ENCODE results near the gene PRPF19. TPM values are rescaled to one million over a fixed set of nuclear protein-coding genes. Genes with fewer than 3 reads are reported as not detected.
A peak's percentile ranks its signal among the peaks of the same experiment; 100 is the strongest.

Gene PRPF19
- 101 TPM for polyA plus RNA-seq (2013, experiment 1 of 2; ENCODE audit: insufficient read length)
- 99.5 TPM for polyA plus RNA-seq (2013, experiment 2 of 2; ENCODE audit: insufficient read length)

DNA sequence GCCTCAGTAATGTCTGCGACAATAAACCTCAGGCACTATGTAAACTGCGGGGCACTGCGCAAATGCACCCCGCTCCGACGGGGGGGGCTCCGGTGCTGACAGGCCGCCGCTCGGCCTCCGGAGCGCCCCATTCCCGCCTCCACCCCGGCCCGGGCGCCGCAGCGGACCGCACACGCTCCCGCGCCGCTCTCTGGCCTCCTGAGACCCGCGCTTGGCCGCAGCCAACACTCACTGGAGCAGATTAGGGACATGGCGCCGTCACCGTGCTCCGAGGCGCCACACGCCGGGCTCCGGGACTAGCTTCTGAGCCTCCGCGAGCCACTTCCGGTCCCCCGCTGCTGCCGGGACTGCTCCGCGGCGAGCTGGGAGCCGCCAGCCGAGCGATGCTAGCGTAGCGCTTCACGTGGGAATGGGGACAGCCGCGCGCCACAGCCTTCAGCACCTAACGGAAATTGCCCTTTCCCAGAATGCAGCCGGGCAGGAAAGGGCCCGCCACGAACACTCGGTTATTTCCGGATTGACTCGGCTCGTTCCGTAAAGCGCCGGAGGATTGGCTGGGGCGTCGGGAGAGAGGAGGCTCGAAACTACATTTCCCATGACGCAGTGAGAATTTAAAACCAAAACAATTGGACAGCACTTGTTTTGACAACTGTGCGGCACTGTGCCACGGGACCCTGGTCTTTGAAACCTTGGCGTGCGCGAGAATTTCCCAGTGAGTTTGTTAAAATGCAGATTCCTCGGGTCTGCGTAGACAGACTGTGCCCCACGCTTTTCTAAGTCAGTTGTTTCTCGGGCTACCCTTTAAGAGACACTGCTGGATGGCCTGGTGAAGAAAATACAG lies at the start of gene PRPF19:
Gene PRPF19, minus strand, starts transcription at position 454 of the 841 bp plus-strand sequence. Its CDS starts 203 bp downstream, at position 251.
- peak; percentile 94 for DNase-seq

- DNase-seq = no peak
Measured at GRCh38 chr11:60955571-60955970, 49.2 kb upstream of the PRPF19 start.

GRCh38 chr11:60954421-60954820 lies 48.0 kb upstream of the PRPF19 start:
- no peak for DNase-seq

DNA sequence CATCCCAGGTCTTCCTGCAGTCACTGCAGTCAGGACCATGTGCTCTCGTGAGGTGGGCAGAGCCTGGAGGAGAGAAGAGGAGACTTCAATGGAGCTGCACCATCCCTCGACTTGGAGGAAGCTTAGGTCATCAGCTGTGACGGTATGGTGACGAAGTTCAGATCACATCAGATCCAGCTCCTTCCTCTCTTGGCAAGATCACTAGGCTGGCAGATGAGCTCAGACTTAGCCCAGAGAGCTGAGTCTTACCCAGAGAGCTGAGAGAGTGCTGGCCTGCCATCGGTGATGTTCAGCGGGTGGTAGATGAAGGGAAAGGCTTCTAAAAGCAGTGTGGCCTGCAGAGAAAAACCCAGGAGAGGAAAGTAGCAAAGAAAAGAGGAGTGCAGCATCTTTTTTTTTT lies 47.4 kb upstream of the PRPF19 start:
- DNase-seq = peak; percentile 28

GRCh38 chr11:60952742-60953170 lies 46.4 kb upstream of the PRPF19 start:
- DNase-seq = no peak

GRCh38 chr11:60951904-60952741 lies 45.7 kb upstream of the PRPF19 start, which contains the start of gene SLC15A3:
Gene SLC15A3, minus strand, starts transcription at chr11:60952176. Its CDS starts 625 bp downstream, at chr11:60951551.
- DNase-seq = peak; percentile 33

- DNase-seq = no peak
Measured at GRCh38 chr11:60951606-60951903, 45.2 kb upstream of the PRPF19 start.

- no peak for DNase-seq
Measured at GRCh38 chr11:60950933-60951605, 44.7 kb upstream of the PRPF19 start.

GRCh38 chr11:60950024-60950423 lies 43.6 kb upstream of the PRPF19 start:
- no peak for DNase-seq

- no peak for DNase-seq
Measured at GRCh38 chr11:60948250-60948649, 41.9 kb upstream of the PRPF19 start.

DNA sequence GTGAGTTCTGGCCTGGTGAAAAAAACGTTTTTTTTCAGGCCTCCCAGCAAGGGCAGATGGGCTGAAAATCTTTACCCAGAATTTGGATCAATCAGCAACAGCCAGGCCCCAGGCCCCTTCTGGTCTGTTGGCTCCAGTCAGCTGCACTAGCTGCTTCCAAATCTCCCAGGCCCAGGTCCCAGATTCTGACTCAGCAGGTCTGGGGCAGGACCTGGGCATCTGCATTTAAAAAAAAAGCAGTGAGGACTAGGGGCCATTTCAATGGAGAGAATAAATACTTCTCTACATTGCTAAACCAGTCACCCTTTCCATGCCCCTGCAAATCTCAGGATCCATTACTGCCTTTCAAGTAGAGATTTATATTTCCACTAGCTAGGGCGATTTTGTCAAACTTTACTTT lies 41.3 kb upstream of the PRPF19 start:
- DNase-seq = no peak

- DNase-seq = no peak
Measured at GRCh38 chr11:60946601-60947264, 40.3 kb upstream of the PRPF19 start.

- DNase-seq = no peak
Measured at GRCh38 chr11:60945295-60945667, 38.9 kb upstream of the PRPF19 start.

- DNase-seq = no peak
Measured at GRCh38 chr11:60944490-60945294, 38.3 kb upstream of the PRPF19 start.

DNA sequence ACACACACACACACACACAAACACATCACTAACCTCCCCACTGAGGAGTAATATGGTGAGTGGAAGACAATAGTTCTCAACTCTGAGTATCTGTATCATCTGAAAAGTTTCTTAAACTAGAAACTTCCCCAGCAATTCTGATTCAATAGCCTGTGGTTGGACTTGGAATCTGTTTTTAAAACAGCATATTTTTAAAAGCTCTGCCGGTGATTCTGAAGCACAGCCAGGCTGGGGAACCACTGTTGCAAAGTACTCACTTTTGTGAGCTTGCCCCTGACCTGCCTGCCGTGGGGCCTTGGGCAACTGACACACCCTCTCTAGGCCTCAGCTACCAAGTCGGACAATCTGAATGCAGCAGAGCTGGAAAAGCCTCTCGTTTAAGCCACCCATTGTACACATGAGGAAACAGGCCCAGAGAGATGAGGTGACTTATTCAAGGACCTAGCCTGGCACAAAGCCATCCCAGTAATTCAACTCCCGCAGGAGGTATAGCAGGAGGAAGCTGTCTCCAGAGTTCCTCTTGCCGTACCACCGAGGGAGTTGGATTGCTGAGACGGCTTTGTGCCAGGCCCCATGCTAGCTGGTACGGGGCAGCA lies 36.7 kb upstream of the PRPF19 start:
- DNase-seq = no peak

GRCh38 chr11:60942219-60942618 lies 35.8 kb upstream of the PRPF19 start:
- no peak for DNase-seq

DNA sequence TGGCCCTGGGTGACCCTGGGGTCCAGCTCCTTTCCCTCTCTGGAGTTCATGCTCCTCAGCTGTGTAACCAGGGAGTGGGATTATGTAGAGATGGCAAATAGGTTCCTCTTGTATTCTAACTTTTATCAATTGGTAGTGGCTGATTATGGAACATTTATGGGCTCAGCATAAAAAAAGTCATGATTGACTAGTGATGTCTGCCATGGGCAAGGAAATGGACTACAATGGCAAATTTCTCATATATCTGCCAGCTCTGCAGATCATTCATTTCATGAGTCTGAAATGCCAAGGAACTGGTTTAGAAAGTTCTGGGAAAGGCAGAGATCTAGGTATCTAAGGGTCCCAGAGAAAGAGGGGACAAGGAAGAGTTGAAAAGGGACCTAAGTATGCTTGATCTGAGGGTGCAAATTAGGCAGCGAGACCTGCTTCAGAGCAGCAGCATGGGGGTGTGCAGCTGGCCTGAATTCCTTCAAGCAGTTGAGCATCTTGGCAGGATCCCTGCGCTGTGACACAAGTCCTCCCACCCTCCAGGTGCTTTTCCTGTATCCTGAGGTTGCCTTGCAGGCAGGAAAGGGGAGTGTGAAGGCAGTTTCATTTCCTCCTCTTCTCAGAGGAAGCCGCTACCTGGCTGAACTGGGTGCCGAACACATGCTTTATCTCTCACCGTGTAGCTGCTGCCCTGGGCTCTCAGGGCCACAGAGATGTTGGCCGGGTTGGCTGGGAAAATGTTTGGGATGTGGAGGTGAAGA lies 35.2 kb upstream of the PRPF19 start:
- DNase-seq = no peak

DNA sequence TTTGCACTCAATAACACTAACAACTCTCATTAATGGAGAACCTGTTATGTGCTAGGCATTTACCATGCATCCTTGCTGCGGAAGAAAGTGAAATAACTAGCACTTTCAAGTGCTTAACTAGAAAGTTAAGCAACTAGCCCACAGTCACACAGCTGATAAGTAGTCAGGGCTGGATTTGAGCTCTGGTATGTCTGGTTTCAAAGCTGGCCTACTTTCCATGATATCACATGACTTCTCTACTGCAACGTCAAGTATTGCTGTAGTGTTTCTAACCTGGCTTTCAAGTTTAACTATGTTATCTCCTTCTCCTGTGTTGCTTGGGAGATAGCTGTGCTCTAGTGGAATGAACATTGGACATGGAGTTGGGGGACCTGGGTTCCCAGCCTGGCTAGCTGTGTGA lies 33.5 kb upstream of the PRPF19 start:
- DNase-seq = no peak

DNA sequence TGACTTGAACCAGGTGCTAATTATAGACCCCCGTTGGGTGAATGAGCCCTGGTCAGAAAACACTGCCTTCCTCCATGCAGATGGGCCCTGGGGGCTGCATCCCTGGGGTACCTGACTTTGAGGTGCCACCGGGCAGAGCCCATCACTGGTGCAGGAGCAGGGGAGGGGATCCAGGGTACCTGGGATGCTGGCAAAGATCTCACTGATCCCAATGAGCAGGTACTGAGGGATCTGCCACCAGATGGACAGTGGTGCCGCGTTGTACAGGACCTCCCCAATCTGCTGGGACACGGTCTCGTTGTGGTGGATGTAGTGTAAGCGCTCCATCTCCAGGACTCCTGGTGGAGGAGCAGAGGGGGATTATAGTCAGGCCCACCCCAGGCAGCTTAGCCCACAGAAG lies 32.9 kb upstream of the PRPF19 start:
- no peak for DNase-seq

- no peak for DNase-seq
Measured at GRCh38 chr11:60938500-60938899, 32.1 kb upstream of the PRPF19 start.
